GM20000 (cell line): ENCODE results near the gene TTC32.

Experiments used
- DNase-seq: peaks from one replicate; pipeline ENCODE4 v3.0.0; 2012; ENCODE audit warnings: low spot score
- TF ChIP-seq, protein P1 (sequence below): IDR thresholded peaks from 2 replicates; pipeline ENCODE4 v1.5.1; 2012; ENCODE audit warnings: mild to moderate bottlenecking, control low read depth; ENCODE audit errors: extremely low read depth, missing control alignments

Gene TTC32

DNA sequence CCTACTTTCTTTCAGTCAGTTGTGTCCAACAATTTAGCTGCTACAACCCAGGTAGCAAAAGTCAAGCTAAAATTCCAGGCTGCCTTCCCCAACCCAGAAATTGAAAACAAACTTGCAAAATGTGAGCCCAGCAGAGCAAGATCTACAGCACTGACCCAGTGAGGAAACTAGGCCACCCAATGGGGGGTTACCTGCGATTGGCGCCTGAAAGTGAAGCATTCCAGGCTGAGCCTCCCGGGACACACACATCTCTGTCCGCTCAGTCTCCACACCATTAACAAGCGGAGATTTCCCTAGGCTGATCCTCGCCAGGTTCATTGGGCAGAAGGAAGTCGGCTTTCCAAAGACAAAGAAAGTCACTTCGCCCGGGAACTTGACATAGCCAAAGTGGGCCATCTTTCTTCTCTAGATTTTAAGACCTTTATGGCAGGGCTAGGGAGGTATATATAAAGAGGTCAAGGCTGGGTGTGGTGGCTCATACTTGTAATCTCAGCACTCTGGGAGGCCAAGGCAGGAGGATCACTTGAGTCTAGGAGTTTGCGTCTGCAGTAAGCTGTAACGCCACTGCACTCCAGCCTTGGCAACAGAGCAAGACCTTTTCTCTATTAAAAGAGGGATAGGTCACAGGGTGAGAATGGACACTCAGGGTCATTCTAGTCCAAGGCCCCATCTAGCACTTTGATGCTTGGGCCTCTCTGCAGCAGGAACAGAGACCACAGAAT lies 53.6 kb downstream of the TTC32 start:
- TF ChIP-seq, protein P1, sequence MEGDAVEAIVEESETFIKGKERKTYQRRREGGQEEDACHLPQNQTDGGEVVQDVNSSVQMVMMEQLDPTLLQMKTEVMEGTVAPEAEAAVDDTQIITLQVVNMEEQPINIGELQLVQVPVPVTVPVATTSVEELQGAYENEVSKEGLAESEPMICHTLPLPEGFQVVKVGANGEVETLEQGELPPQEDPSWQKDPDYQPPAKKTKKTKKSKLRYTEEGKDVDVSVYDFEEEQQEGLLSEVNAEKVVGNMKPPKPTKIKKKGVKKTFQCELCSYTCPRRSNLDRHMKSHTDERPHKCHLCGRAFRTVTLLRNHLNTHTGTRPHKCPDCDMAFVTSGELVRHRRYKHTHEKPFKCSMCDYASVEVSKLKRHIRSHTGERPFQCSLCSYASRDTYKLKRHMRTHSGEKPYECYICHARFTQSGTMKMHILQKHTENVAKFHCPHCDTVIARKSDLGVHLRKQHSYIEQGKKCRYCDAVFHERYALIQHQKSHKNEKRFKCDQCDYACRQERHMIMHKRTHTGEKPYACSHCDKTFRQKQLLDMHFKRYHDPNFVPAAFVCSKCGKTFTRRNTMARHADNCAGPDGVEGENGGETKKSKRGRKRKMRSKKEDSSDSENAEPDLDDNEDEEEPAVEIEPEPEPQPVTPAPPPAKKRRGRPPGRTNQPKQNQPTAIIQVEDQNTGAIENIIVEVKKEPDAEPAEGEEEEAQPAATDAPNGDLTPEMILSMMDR = no peak
- DNase-seq = no peak

DNA sequence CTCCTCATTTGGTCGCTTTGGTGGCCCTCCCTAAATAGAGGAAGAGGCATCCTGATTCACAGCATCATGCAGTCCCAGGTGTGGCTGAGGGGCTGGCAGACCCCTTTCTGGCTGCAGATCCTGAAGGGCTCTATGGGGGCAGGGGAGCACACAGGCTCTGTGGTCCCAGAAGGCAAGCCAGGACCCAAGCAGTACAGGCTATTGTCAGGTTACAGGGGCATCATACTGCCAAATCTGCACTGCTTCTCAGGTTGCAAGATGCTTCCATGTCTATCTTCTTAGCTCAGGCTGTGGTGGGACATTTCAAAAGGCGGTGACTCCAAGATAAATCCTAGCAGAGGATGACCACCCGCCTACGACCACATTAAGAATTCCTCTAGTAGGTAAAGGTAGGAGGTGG lies 54.3 kb downstream of the TTC32 start:
- DNase-seq = no peak
- TF ChIP-seq, protein P1 = no peak
